LNCaP clone FGC (cell line): ENCODE results near the gene GPR61.

ENCODE experiments used
- DNase-seq: peaks from one replicate; pipeline ENCODE4 v3.0.0-alpha.2; 2011; ENCODE audit warnings: low read depth
- H3K4me3 ChIP-seq: 2 replicates; pipeline ENCODE4 v1.5.1; 2011; ENCODE audit warnings: mild to moderate bottlenecking, low read depth, low read length, control low read depth
- TF ChIP-seq, protein P1 (sequence below): IDR thresholded peaks from 2 replicates; pipeline ENCODE4 v1.5.1; 2012; ENCODE audit warnings: mild to moderate bottlenecking; ENCODE audit not compliant: control insufficient read depth, insufficient read depth; ENCODE audit errors: extremely low read depth

The GPR61 gene

GRCh38 chr1:109522026-109522425 is 17.6 kb upstream of the GPR61 start:
- TF ChIP-seq, protein P1, sequence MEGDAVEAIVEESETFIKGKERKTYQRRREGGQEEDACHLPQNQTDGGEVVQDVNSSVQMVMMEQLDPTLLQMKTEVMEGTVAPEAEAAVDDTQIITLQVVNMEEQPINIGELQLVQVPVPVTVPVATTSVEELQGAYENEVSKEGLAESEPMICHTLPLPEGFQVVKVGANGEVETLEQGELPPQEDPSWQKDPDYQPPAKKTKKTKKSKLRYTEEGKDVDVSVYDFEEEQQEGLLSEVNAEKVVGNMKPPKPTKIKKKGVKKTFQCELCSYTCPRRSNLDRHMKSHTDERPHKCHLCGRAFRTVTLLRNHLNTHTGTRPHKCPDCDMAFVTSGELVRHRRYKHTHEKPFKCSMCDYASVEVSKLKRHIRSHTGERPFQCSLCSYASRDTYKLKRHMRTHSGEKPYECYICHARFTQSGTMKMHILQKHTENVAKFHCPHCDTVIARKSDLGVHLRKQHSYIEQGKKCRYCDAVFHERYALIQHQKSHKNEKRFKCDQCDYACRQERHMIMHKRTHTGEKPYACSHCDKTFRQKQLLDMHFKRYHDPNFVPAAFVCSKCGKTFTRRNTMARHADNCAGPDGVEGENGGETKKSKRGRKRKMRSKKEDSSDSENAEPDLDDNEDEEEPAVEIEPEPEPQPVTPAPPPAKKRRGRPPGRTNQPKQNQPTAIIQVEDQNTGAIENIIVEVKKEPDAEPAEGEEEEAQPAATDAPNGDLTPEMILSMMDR: no peak
- no peak overlapping the region for H3K4me3 ChIP-seq
- no peak for DNase-seq

- no peak overlapping the region for H3K4me3 ChIP-seq
These were observed 16.0 kb upstream of the GPR61 start for GRCh38 chr1:109523706-109524105.

GRCh38 chr1:109527098-109527811 is 12.4 kb upstream of the GPR61 start:
- TF ChIP-seq, protein P1: no peak
- no peak overlapping the region for H3K4me3 ChIP-seq
- DNase-seq: no peak

More at GRCh38 chr1:109523706-109524105, 16.0 kb upstream of the GPR61 start:
- TF ChIP-seq, protein P1: no peak
- DNase-seq: no peak

DNA sequence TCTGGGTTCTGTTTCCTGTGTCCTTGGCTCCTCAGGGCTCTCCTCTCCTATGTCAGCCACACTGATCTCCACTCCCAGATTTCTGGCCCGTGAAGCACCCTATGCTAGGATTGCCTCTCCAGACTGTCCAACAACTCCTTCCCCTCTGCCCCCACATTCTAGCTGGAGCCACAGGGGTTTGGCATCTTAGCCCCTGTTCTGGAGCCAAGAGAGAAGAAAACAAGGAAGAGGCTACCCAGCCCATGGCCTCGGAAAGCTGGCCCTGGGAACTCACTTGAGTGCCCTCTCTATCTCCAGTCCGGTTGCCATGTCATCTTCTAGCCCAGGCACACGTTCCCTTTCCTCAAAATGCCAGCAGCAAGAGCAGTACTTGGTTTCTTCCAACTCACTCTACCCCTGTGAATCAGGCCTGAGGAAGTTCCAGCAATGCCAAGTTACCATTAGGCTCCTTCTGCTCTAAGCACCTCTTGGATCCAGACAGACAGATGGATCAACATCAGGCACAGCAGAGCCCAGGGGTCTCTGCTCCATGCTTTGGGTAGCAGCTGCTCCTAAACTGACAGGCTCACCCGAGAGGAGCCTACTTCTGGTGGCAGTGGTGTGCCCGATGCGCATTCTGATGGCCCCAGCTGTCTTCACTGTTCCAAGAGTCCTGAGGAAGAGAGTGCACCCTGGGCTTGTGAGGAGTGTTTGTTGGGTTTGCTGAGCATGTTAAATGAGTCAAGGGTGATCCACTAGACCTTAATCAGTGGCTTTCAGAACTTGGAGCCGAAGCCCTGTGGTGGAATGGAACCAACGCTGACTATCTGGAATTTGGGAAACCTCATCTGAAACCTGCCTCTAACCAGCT is 11.6 kb upstream of the GPR61 start:
- H3K4me3 ChIP-seq: no peak overlapping the region
- TF ChIP-seq, protein P1: no peak
- no peak for DNase-seq

DNA sequence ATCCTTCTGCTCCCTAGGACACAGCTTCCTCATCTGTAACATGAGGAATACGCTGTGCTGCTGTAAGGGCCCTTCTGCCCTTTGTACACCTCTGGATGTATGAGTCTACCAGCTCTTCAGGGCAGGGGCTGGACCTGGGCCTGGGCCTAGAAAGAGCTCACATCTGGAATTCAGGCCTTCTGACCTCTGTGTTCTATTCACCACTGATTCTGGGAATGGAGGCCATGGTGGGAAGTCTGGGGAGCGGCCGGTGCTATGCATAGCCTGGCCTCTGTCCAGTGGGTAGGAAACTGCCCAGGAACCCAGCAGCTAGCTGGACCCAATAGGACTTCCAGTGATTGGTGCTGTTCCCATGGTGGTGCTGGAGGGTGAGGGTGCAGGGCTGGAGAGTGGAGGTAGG is 11.0 kb upstream of the GPR61 start:
- H3K4me3 ChIP-seq: no peak overlapping the region
- no peak for DNase-seq
- TF ChIP-seq, protein P1: no peak

- no peak overlapping the region for H3K4me3 ChIP-seq
- no peak for DNase-seq
- TF ChIP-seq, protein P1: no peak
These were observed 9.7 kb upstream of the GPR61 start for GRCh38 chr1:109529881-109530456.
